ENCODE results near the gene ZAP70. TPM values are rescaled to one million over a fixed set of nuclear protein-coding genes. Genes with fewer than 3 reads are reported as not detected.

The ZAP70 gene
- total RNA-seq, 1 experiment from 2014 or later = 0.61 TPM

GRCh38 chr2:97663962-97664635 is 49.3 kb upstream of the ZAP70 start, which contains the start of gene ACTR1B (continued):
- TF ChIP-seq, protein P1, sequence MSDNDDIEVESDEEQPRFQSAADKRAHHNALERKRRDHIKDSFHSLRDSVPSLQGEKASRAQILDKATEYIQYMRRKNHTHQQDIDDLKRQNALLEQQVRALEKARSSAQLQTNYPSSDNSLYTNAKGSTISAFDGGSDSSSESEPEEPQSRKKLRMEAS (CRISPR knock-in tag; IDR thresholded peaks at IDR 0.05) = peak; percentile 69
- TF ChIP-seq, protein P2, sequence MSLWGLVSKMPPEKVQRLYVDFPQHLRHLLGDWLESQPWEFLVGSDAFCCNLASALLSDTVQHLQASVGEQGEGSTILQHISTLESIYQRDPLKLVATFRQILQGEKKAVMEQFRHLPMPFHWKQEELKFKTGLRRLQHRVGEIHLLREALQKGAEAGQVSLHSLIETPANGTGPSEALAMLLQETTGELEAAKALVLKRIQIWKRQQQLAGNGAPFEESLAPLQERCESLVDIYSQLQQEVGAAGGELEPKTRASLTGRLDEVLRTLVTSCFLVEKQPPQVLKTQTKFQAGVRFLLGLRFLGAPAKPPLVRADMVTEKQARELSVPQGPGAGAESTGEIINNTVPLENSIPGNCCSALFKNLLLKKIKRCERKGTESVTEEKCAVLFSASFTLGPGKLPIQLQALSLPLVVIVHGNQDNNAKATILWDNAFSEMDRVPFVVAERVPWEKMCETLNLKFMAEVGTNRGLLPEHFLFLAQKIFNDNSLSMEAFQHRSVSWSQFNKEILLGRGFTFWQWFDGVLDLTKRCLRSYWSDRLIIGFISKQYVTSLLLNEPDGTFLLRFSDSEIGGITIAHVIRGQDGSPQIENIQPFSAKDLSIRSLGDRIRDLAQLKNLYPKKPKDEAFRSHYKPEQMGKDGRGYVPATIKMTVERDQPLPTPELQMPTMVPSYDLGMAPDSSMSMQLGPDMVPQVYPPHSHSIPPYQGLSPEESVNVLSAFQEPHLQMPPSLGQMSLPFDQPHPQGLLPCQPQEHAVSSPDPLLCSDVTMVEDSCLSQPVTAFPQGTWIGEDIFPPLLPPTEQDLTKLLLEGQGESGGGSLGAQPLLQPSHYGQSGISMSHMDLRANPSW (CRISPR knock-in tag; conservative IDR thresholded peaks at IDR 0.05; ENCODE audit: low read depth) = no peak
- no peak for TF ChIP-seq NR2C2 (CRISPR knock-in tag; IDR thresholded peaks at IDR 0.05)
- peak; percentile 89 for TF ChIP-seq NFYB (CRISPR knock-in tag; conservative IDR thresholded peaks at IDR 0.05; ENCODE audit: low read depth)
- no peak for TF ChIP-seq ZNF416 (CRISPR knock-in tag; IDR thresholded peaks at IDR 0.05)
- TF ChIP-seq TEAD4 (CRISPR knock-in tag; IDR thresholded peaks at IDR 0.05) = no peak
- TF ChIP-seq HMGXB4 (CRISPR knock-in tag; IDR thresholded peaks at IDR 0.05) = no peak
- TF ChIP-seq ZNF219 (CRISPR knock-in tag; IDR thresholded peaks at IDR 0.05; ENCODE audit: borderline replicate concordance) = no peak
- no peak for TF ChIP-seq ATF6 (CRISPR knock-in tag; IDR thresholded peaks at IDR 0.05)
- no peak for TF ChIP-seq KAT7 (CRISPR knock-in tag; IDR thresholded peaks at IDR 0.05; ENCODE audit: borderline replicate concordance)
- TF ChIP-seq, protein P3, sequence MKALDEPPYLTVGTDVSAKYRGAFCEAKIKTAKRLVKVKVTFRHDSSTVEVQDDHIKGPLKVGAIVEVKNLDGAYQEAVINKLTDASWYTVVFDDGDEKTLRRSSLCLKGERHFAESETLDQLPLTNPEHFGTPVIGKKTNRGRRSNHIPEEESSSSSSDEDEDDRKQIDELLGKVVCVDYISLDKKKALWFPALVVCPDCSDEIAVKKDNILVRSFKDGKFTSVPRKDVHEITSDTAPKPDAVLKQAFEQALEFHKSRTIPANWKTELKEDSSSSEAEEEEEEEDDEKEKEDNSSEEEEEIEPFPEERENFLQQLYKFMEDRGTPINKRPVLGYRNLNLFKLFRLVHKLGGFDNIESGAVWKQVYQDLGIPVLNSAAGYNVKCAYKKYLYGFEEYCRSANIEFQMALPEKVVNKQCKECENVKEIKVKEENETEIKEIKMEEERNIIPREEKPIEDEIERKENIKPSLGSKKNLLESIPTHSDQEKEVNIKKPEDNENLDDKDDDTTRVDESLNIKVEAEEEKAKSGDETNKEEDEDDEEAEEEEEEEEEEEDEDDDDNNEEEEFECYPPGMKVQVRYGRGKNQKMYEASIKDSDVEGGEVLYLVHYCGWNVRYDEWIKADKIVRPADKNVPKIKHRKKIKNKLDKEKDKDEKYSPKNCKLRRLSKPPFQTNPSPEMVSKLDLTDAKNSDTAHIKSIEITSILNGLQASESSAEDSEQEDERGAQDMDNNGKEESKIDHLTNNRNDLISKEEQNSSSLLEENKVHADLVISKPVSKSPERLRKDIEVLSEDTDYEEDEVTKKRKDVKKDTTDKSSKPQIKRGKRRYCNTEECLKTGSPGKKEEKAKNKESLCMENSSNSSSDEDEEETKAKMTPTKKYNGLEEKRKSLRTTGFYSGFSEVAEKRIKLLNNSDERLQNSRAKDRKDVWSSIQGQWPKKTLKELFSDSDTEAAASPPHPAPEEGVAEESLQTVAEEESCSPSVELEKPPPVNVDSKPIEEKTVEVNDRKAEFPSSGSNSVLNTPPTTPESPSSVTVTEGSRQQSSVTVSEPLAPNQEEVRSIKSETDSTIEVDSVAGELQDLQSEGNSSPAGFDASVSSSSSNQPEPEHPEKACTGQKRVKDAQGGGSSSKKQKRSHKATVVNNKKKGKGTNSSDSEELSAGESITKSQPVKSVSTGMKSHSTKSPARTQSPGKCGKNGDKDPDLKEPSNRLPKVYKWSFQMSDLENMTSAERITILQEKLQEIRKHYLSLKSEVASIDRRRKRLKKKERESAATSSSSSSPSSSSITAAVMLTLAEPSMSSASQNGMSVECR (CRISPR knock-in tag; IDR thresholded peaks at IDR 0.05; ENCODE audit: borderline replicate concordance) = no peak
- TF ChIP-seq ATF1 (CRISPR knock-in tag; IDR thresholded peaks at IDR 0.05) = no peak
- TF ChIP-seq ZSCAN18 (CRISPR knock-in tag; IDR thresholded peaks at IDR 0.05) = no peak
- TF ChIP-seq, protein P4, sequence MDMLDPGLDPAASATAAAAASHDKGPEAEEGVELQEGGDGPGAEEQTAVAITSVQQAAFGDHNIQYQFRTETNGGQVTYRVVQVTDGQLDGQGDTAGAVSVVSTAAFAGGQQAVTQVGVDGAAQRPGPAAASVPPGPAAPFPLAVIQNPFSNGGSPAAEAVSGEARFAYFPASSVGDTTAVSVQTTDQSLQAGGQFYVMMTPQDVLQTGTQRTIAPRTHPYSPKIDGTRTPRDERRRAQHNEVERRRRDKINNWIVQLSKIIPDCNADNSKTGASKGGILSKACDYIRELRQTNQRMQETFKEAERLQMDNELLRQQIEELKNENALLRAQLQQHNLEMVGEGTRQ (CRISPR knock-in tag; IDR thresholded peaks at IDR 0.05) = no peak
- no peak; the same call in 1 of the 2 replicates for TF ChIP-seq FOXP4 (CRISPR knock-in tag; IDR thresholded peaks at IDR 0.05)
- TF ChIP-seq ZNF423 (CRISPR knock-in tag; IDR thresholded peaks at IDR 0.05) = no peak
- TF ChIP-seq, protein P5, sequence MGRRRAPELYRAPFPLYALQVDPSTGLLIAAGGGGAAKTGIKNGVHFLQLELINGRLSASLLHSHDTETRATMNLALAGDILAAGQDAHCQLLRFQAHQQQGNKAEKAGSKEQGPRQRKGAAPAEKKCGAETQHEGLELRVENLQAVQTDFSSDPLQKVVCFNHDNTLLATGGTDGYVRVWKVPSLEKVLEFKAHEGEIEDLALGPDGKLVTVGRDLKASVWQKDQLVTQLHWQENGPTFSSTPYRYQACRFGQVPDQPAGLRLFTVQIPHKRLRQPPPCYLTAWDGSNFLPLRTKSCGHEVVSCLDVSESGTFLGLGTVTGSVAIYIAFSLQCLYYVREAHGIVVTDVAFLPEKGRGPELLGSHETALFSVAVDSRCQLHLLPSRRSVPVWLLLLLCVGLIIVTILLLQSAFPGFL (CRISPR knock-in tag; IDR thresholded peaks at IDR 0.05; ENCODE audit: borderline replicate concordance) = no peak
- no peak for TF ChIP-seq FOXJ3 (CRISPR knock-in tag; IDR thresholded peaks at IDR 0.05; ENCODE audit: borderline replicate concordance)

All from WTC11 (cell line).